HG03575 (cell line): ENCODE measurements around the gene RAB3B.
"Not testable (repeated sequence)": the region's sequence is repeated elsewhere in the genome, so short reads cannot be mapped to it uniquely, and the experiment has no call there.

Experiments used
- ATAC-seq: cut with Tn5 transposase; IDR thresholded peaks from one replicate; pipeline ENCODE4 v1.9.1; 2021; ENCODE audit not compliant: unreplicated experiment, insufficient number of reproducible peaks, low FRiP score; ENCODE audit errors: extremely low read depth

The RAB3B gene, protein sequence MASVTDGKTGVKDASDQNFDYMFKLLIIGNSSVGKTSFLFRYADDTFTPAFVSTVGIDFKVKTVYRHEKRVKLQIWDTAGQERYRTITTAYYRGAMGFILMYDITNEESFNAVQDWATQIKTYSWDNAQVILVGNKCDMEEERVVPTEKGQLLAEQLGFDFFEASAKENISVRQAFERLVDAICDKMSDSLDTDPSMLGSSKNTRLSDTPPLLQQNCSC

DNA sequence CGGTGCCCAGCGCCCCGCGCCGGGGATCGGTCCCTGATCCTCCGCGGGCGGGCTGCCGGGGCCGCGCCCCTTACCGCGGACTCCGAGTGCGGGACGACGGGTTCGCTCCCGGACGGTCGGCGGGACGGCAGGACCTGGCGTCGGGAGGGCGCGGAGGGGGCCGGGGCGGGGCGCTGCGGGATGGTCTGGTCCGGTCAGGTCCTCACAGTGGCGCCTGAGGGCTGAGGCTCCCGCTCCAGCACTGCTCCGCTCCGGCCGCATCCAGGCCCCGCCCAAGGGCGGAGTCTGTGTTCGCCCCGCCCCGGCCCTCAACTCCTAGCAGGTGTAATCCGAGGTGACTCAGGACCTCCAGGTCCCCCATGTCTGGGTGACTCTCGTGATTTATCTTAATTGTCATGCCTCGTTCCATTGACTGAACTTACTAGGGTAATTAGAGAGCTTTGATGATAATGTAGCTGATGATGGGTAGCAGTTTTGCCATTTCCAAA is at the start of gene RAB3B:
Gene RAB3B (minus strand): TSS at position 223 of the 488 bp plus-strand sequence. CDS start 13,583 bp downstream, outside the sequence.
- ATAC-seq: no peak

DNA sequence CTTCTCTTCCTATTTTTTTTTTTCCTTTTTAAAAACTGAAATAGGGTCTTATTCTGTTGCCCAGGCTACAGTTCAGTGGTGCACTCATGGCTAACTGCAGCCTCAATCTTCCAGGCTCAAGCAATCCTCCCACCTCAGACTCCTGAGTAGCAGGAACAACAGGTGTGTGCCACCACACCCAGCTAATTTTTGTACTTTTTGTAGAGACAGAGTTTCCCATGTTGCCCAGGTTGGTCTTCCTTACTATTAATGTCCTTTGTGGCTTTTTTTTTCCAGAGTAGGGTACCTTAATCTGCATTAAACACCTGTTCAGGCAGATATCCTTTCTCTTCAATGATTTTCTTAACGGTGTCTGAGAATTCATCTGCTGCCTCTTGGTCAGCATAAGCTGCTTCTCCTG is 47.4 kb upstream of the RAB3B start:
- ATAC-seq: no peak

DNA sequence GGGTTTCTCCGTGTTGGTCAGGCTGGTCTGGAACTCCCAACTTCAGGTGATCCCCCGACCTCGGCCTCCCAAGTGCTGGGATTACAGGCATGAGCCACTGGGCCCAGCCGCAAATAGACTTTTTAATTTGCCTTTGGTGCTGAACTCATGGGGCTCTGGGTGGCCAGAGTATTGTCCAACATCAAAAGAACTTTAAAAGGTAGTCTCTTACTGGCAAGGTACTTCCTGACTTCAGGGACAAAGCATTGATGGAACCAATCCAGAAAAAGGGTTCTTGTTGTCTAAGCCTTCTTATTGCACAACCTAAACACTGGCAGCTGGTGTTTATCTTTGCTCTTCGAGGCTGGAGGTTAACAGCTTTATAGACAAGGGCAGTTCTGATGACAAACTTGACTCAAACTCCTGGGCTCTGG is 46.9 kb upstream of the RAB3B start:
- ATAC-seq: no peak

DNA sequence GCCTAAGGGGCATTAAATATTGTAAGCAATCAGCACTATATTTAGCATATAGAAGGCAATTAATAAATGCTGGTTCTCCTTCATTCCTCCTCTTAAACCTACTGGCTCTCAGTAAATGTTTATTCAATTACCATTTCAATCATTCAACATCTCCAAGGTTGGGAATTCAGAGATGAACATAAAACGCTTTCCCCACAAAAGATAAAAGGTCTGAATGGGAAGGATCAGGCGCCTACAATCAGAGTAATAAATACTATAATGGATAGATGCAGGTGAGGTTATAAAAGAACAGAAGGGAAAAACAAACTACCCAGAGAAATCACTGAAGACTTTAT is 43.5 kb upstream of the RAB3B start:
- ATAC-seq: no peak

DNA sequence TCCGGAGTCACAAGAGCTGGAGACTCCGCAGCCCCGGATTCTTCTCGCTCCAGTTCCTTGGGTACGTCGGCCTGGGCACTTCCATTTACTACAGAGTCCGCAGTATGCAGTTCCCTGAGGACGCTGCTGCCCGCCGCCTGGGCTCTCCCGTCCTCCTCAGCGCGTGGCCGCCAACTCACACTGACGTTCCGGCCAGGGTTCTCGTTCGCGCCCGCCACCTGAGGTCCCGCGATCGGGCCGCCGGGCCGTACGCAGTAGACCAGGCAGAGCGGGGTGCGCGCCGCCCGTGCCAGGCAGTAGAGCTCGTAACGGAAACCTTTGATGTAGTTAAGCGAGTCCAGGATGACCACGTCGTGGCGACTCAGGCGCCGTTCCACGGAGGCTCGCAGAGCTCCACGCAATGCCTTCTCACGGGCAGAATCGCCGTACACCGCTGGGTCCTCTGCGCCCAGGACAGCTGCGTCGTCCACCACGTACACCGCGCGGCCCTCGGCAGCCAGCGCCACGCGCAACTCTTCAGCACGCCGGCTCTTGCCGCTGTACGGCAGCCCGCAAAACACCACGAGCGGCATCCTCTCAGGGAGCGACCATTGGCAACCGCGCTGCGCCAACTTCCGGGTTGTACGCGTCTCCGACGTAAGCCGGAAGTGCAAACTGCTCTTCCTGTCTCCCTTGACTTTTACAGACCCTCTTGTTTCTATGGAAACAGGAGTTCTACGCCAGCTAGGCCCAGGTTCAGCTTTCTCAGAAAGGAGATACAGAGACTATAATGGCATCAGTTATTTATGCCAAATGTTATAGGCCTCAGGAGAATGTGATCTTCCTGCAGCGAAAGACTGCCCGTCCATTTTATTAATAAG is 42.9 kb upstream of the RAB3B start, which contains the start of gene KTI12:
Gene KTI12 (minus strand): TSS at position 621 of the 860 bp plus-strand sequence. CDS start 49 bp downstream, at position 572.
- peak; percentile 72 for ATAC-seq

GRCh38 chr1:52032785-52033131 is 42.3 kb upstream of the RAB3B start:
- no peak for ATAC-seq

DNA sequence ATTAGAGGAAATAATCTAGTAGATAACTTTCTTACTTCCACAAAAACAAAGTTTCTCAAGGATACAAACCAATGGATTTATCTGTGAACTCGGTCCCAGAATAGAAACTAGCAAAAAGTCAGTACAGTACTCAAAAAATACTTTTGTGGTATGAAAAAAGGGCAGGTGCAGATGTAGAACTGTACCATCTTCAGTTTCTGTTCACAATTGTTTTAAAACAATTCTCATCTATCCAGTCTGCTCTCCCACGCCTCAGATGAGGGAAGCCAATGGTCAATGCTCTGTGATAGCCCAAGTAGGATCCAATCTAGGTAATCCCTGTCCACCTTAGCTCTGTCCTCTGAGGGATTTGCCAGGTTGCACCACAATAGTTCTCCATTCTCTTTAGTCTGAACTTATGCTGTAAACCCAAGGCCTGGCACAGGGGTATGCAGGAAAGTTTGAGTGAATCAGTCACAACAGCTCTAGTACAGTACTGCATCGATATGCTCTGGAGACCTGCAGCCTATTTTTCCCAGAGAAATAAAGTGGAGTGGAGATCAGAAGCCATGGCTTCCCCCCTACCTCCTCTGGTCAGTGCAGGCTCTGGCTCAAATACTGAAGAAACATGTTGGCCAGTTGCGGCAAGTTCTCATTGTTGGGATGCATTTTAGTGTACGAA is 41.8 kb upstream of the RAB3B start:
- ATAC-seq: no peak

- not testable (repeated sequence) for ATAC-seq
Measured at GRCh38 chr1:52028839-52029238, 38.3 kb upstream of the RAB3B start.

GRCh38 chr1:52028328-52028727 is 37.8 kb upstream of the RAB3B start:
- no peak for ATAC-seq

GRCh38 chr1:52026278-52026677 is 35.8 kb upstream of the RAB3B start:
- no peak for ATAC-seq

DNA sequence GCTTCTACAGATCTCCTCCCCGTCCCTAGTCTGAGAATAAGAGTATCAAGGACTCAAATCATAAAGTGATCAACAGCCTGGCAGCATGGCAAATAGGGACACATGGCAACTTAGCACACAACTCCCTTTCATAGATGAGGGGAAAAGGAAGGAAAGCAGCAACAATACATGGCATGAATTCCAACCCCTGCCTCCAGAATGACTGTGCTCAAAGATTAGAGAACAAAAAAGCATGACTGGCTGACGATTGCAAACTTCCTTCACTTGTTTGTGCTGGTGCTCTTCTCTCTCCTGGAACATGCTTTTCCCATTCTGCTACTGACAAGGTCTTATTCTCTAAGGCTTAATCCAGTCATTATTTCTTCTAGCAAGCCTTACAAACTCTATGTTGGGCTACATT is 31.6 kb upstream of the RAB3B start:
- ATAC-seq: no peak

- ATAC-seq: no peak
Measured at GRCh38 chr1:52008071-52008809, 17.7 kb upstream of the RAB3B start.

DNA sequence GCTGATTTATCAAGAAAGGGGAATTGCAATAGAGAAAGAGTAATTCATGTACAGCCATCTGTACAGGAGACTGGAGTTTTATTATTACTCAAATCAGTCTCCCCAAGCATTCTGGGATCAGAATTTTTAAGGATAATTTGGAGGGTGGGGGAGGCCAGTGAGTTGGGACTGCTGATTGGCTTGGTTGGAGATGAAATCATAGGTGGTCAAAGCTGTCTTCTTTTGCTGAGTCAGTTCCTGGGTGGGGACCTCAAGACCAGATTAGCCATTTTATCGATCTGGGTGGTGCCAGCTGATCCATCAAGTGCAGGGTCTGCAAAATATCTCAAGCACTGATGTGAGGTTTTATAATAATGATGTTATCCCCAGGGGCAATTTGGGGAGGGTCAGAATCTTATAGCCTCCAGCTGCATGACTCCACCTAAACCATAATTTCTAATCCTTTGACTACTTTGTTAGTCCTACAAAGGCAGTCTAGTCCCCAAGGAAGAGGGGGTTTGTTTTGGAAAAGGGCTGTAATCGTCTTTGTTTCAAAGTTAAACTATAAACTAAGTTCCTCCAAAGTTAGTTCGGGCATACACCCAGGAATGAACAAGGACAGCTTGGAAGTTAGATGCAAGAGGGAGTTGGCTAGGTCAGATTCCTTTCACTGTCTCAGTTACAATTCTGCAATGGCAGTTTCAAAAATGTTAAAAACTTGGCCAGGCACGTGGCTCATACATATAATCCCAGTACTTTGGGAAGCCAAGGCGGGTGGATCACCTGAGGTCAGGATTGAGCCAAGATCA is 16.9 kb upstream of the RAB3B start:
- ATAC-seq: no peak

- not testable (repeated sequence) for ATAC-seq
Measured at GRCh38 chr1:52006081-52006553, 15.6 kb upstream of the RAB3B start.

- not testable (repeated sequence) for ATAC-seq
Measured at GRCh38 chr1:52005548-52005947, 15.0 kb upstream of the RAB3B start.

DNA sequence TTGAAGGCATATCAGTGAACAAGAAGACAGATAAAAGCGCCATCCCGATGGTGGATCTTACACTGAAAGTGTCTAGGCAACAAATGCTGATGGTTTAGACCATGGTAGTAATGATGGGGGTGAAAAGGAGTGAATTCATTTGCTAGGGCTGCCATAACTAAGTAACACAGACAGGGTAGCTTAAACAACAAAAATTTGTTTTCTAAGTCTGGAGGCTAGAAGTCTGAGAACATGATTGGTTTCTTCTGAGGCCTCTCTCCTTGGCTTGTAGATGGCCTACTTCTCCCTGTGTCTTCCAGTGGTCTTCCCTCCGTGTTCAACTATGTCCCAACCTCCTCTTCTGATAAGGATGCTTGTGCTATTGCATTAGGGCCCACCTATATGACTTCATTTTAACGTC is 13.4 kb upstream of the RAB3B start:
- ATAC-seq: no peak

DNA sequence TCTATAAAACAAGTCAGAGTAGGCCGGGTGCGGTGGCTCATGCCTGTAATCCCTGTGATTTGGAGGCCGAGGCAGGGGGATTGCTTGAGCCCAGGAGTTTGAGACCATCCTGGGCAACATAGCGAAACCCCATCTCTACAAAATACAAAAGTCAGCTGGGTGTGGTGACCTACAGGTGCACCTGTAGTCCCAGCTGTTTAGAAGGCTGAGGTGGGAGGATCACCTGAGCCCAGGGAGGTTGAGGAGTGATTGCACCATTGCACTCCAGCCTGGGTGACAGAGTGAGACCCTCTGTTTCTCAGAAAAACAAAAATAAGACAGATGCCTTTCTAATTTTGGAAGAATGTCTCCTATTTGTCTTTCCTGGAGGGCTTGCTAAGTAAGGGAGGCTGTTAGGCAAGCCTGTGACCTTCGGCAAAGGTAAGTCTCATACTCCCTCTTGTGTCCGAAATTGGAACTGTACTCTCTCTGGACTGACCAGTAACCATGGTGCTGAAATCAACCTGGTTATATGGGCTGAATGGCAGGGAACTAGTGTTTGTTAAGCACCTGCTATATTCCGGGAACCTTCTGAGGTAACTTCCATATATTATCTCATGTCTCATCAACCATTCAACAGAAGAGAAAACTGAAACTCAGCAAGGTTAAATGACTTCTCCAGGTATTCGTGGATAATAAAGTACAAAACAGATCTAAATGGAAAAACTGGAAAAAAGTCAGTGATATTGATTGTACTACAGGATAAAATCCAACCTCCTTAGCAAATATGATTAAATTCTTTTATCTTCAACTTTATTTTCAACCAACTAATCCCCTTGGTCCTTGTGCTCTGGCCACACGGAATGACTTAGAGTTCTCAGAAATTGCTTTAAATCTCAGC is 11.8 kb upstream of the RAB3B start:
- no peak for ATAC-seq
